ENCODE measurements around the gene TRPM5. TPM values are rescaled to one million over a fixed set of nuclear protein-coding genes. Genes with fewer than 3 reads are reported as not detected.

TRPM5 gene
- total and polyA plus RNA-seq, 2 of the 8 experiments (the other 6 are each of a cell fraction or from before 2014, with no cell fraction given) = 0.02 TPM; not detected in 1

- no peak overlapping the region for H3K4ac ChIP-seq (replicated peaks; ENCODE audit: insufficient read length, low read depth, low read length)
- no peak overlapping the region for H2BK20ac ChIP-seq (ENCODE audit: low read length)
- no peak overlapping the region for H2BK5ac ChIP-seq (ENCODE audit: low read depth, low read length)
- peaks cover 2% of the 10 kb centered on the region; the same call in 1 of the 2 replicates for H3K79me1 ChIP-seq (ENCODE audit: low read depth, low read length)
- peaks cover 12 to 17% of the 10 kb centered on the region in 2 experiments for H4K20me1 ChIP-seq (replicated peaks in 1 of 2; ENCODE audit: control insufficient read depth in 1 of 2, insufficient read depth in 2 of 2, low read length in 2 of 2)
- H3K18ac ChIP-seq (ENCODE audit: extremely low read depth, low read length) = no peak overlapping the region
- ChIA-PET CTCF (ENCODE audit: partially characterized antibody) (interaction anchor here (1.0 to 1.5 kb wide), 2 partner anchors 91 to 92 kb away, joined by 4 to 5 read pairs; no protein-coding TSS in a partner anchor), POLR2A (ENCODE audit: partially characterized antibody) (interaction anchor here (1.7 to 2.3 kb wide), 2 partner anchors 10 to 19 kb away, joined by 7 to 11 read pairs; no protein-coding TSS in a partner anchor)
- no peak overlapping the region for H2AK5ac ChIP-seq (ENCODE audit: low read depth, low read length)
- no peak overlapping the region for H2BK12ac ChIP-seq (ENCODE audit: low read depth, low read length)
- no peaks in the 10 kb centered on the region for H3K9me3 ChIP-seq (ENCODE audit: insufficient read depth in 2 of 2, low read depth in 1 of 2, low read length in 1 of 2)
- H3K14ac ChIP-seq (ENCODE audit: insufficient read length) = no peak overlapping the region
- TF ChIP-seq ASH2L (IDR thresholded peaks at IDR 0.05; ENCODE audit: low read length) (no peak), TEAD4 (IDR thresholded peaks at IDR 0.05; ENCODE audit: low read depth, low read length) (no peak), SP1 (IDR thresholded peaks at IDR 0.05; ENCODE audit: low read depth, low read length) (no peak), CEBPB (IDR thresholded peaks at IDR 0.05; ENCODE audit: low read depth, low read length) (no peak), SP2 (IDR thresholded peaks at IDR 0.05; ENCODE audit: low read length) (no peak), KDM1A (IDR thresholded peaks at IDR 0.05; ENCODE audit: borderline replicate concordance, low read length) (no peak), JUN (IDR thresholded peaks at IDR 0.05; ENCODE audit: low read depth, low read length) (no peak), NANOG (IDR thresholded peaks at IDR 0.05; ENCODE audit: insufficient read depth, low read depth, low read length, poor library complexity, severe bottlenecking) (no peak), TAF7 (optimal IDR thresholded peaks at IDR 0.05; ENCODE audit: borderline replicate concordance, low read depth, low read length) (no peak), RXRA (IDR thresholded peaks at IDR 0.05; ENCODE audit: insufficient read depth, low read depth, low read length) (no peak), NRF1 (IDR thresholded peaks at IDR 0.05; ENCODE audit: low read depth, low read length) (no peak), ATF2 (IDR thresholded peaks at IDR 0.05; ENCODE audit: low read length) (no peak), PHF8 (conservative IDR thresholded peaks at IDR 0.05; ENCODE audit: low read depth, low read length) (no peak)
- FAIRE-seq (no peak), DNase-seq (ENCODE audit: low read depth in 1 of 2, low spot score in 2 of 2) (no peak)
- no peak overlapping the region for H4K8ac ChIP-seq (ENCODE audit: extremely low read depth, insufficient read depth, low read length)
- peaks cover 0 to 21% (median under 1%) of the 10 kb centered on the region in 4 experiments; a peak in 4 of 8 replicates for H3K36me3 ChIP-seq (ENCODE audit: control insufficient read depth in 2 of 4, insufficient read depth in 4 of 4, low read length in 3 of 4)
- H3K4me3 ChIP-seq (ENCODE audit: extremely low read depth in 1 of 4, insufficient read depth in 2 of 4, low read depth in 3 of 4, low read length in 4 of 4) = no peak overlapping the region
- H3K56ac ChIP-seq (replicated peaks; ENCODE audit: insufficient read length, low read depth, low read length) = no peak overlapping the region
- H3K9ac ChIP-seq (replicated peaks in 1 of 4; ENCODE audit: extremely low read depth in 1 of 4, low read depth in 3 of 4, low read length in 3 of 4) = no peak overlapping the region
- H2AFZ ChIP-seq (ENCODE audit: low read length) = no peak overlapping the region
- WGBS, 2 experiments (ENCODE audit: extremely low coverage in 1 of 2, insufficient coverage in 1 of 2, insufficient read length in 1 of 2, insufficient replicate concordance in 2 of 2, low coverage in 1 of 2, low lambda C conversion rate in 2 of 2, missing lambda C conversion rate in 1 of 2) = 94% methylated on average over 11 of the region's 12 CpGs; no CpG with 5 or more reads in 1 of the 2 experiments
- peaks cover 0 to 15% (median 6%) of the 10 kb centered on the region in 4 experiments; a peak in 5 of 7 replicates for H3K4me1 ChIP-seq (replicated peaks in 1 of 4; ENCODE audit: control insufficient read depth in 3 of 4, insufficient read depth in 4 of 4, low read length in 3 of 4)
- no peak overlapping the region for H4K5ac ChIP-seq (ENCODE audit: insufficient read length, low read depth, low read length)
- no peak overlapping the region for H2BK120ac ChIP-seq (replicated peaks; ENCODE audit: low read depth, low read length)
- H3K27me3 ChIP-seq (replicated peaks in 1 of 4; ENCODE audit: control insufficient read depth in 3 of 4, extremely low read depth in 1 of 4, insufficient read depth in 3 of 4, low read length in 3 of 4) = no peaks in the 10 kb centered on the region
- H3K79me2 ChIP-seq (ENCODE audit: control insufficient read depth in 1 of 2, insufficient read depth in 2 of 2, low read length in 2 of 2) = peaks cover 0 to 12% of the 10 kb centered on the region in 2 experiments; a peak in 3 of 4 replicates
- H3K27ac ChIP-seq (ENCODE audit: low read depth, low read length) = no peak overlapping the region
- no peak overlapping the region for H3K23ac ChIP-seq (ENCODE audit: insufficient read length)
- H4K91ac ChIP-seq (replicated peaks; ENCODE audit: insufficient read length, low read length) = no peak overlapping the region
- H2BK15ac ChIP-seq (ENCODE audit: low read length) = no peak overlapping the region
- H3K4me2 ChIP-seq (ENCODE audit: insufficient read depth in 1 of 2, low read depth in 2 of 2, low read length in 2 of 2) = no peak overlapping the region
- peaks cover 12% of the 10 kb centered on the region for H3K23me2 ChIP-seq (ENCODE audit: low read depth, low read length)
These were observed 47.3 kb downstream of the TRPM5 start for GRCh38 chr11:2397005-2397404.

Measured in H1 (cell line).